Daoy (cell line): ENCODE data around the gene ABLIM1. TPM values are rescaled to one million over a fixed set of nuclear protein-coding genes. Genes with fewer than 3 reads are reported as not detected.
A peak's percentile ranks its signal among the peaks of the same experiment; 100 is the strongest.

Experiments
- DNase-seq: peaks from one replicate; pipeline ENCODE4 v3.0.0-alpha.2; 2015; ENCODE audit warnings: low read depth
- total RNA-seq: library from RNA; depleted of rRNA; stranded (reverse); fragments of >200 nt; shearing (Covaris generic); gene quantifications from 2 replicates; pipeline ENCODE4 v1.2.3, GENCODE V29; 2014

The ABLIM1 gene
- total RNA-seq, 1 experiment from 2014 or later: 3.0 TPM

DNA sequence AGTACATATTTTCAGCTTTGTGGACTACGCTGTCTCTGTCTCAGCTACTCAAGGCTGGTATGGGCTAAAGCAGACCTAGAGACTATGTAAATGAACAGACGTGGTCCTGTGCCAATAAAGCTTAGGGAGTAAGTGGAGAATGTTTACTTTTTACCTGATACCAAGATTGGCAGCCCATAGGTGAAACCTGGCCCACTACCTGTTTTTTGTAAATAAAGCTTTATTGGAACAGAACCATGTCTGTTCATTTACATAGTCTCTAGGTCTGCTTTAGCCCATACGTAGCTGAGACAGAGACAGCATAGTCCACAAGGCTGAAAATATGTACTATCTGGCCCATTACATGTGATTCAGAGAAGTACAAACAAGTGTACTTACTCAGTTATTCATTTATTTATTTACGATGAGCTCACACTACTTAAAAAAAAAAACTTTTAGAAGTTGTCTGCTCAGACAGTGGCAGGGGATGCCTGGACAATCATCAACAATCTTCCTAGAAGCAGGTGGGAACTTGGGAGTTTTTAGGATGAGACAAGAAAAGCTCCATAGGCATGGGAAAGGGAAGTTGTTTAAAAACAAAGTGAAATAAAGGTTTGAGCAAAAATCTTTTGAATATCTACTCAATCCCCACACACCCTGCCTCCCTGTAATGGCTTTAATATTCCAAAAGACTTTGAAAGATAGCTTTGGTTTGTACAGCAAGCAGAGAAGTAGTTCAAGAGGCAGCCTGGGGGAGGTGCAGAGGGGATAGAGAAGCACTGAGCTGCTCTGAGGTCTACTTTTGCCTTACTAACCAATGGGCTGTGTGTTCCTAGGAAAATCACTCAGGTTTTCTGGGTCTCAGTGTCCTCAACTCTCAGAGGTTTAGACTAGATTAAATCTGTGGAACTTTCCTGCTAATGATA, 139.4 kb downstream of the ABLIM1 start:
- DNase-seq: no peak

DNA sequence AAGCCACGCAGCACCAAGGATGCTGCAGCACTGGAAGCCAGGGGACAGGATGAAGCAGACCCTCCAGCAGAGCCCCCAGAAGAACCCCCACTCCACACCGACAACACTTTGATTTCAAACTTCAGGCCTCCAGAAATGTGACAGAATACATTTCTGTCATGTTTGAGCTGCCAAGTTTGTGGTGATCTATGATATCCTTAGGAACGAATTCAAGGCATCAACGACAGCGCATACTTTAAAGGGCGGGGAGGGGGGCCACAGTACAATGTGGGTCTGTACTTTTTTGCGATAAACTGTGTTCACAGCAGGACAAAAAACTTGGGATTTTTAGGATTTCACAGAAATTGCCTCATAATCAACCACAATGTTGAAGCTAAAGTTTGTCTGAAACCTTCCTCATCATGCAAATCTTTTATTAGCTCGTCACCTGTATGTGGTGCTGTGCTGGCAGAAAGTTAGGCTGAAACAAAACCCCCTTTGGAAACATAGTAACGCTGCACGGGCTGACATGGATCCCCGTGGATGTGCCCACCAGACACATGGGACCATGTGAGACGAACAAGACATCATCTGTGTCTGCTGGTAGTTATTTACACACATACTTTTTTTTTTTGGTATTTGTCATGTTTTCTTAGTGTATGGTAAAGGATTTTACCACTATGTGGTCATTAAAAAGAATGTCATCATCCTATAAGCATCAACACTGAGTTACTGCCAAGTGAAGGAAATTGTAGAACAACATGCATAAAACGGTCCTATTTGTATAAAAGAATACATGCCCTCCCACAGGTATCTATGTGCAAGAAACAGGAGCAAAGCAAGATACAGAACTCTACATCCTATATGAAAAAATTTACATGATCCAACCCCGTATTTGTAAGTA, 140.5 kb downstream of the ABLIM1 start:
- DNase-seq: no peak

DNA sequence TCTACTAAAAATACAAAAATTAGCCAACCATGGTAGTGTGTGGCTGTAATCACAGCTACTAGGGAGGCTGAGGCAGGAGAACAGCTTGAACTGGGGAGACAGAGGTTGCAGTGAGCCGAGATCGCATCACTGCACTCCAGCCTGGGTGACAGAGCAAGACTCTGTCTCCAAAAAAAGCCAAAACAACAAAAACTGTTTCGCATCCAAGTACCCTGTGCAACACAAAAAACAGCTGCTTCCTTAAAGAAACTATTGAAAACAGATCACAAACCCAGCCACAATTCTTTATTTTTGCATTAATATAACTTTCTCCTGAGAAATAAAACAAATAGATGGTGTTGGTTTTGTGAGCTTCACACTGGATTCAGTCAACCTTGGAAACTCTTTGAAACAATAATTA, 141.7 kb downstream of the ABLIM1 start:
- DNase-seq: no peak

DNA sequence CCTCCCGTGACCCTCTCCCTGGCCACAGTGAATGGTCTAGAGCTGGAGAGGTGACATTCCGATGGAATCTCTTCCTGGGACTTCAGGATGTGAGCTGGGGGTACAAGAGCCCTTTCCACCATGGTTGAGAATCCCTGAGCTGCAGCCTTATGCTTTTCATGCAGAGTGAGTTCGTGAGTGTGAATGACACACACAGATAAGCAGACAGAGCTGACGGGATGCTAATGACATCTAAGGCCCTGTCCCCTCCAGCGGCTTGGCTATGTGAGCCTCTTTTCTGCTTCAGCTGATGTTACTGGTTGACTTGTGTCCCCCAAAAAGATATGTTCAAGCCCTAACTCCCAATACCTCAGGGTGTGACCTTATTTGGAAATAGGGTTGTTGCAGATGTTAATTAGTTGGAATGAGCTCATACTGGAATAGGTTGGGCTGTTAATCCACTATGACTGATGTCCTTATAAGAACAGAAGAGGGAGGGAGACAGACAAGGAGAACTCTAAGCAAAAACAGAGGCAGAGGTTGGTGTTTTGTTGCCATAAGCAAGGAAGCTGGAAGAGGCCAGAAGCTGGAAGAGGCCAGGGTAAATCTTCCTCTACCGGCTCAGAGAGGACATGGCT, 142.7 kb downstream of the ABLIM1 start:
- no peak for DNase-seq

DNA sequence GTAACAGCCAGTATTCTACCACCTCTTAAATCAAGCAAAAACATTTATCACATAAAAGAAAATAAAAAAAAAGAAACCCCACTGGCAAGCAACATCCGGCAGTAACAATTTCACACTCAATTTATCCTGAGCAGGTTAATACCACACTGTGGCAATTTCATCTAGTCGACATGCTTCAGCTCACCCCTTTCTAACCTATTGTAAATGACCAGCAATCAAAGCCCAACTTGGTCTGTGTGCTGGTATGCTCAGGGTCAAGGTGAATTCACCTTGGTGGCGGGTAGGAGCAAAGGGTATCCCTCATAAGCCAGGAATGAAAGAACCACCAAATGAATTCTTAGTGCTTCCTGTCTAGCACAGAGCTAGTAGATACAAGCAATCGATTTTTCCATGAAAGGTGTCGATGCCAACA, 144.7 kb downstream of the ABLIM1 start:
- DNase-seq: no peak

DNA sequence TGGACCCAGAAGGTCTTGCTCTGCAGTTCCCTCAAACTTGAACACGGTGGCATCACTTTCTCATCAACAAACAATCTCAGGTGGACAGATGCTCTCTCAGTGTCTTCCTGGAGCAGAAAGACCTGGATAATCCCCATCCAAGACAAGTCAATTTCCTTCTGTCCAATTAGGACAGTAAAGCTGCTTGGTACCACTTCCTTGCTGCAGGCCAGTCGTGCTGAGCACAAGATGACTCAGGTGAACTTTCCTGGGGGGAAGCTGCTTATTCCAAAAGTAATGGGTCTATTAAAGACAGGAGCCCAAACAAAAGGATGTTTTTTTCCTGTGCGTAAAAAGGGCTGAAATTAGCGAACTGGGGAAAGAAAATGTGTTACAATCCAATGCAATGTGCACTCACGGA, 146.2 kb downstream of the ABLIM1 start:
- DNase-seq: no peak

DNA sequence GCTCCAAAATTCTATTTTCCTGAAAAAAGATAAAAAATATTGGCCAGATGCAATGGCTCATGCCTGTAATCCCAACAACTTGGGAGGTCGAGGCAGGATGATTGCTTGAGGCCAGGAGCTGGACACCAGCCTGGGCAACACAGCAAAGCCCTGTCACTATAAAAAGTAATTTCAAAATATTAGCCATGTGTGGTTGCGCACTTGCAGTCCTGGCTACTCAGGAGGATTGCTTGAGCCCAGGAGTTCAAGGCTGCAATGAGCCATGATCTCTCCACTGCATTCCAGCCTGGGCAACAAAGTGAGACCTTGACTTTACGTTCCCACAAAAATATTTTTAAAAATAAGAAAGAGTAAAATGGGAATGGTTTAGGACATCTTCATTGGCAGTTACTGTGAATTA, 149.7 kb downstream of the ABLIM1 start:
- no peak for DNase-seq

DNA sequence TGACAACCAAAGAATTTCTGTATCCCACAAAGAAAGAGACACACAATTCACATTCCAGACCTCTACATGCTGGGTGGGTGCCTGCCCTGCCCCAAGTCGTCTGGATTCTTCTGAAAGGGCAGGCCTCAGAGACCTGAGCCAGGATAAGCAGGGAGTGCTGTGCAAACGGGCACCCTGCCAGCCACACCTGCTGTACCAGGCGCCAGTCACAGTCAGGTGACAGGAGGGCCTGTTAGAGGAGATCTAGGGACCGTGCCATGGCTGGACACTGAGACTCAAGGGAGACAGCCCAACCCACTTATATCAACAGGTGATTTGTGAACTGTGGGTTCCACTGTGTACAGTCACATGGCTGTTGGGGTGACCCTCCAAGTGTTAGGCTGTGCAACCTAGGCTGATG, 150.6 kb downstream of the ABLIM1 start:
- no peak for DNase-seq

DNA sequence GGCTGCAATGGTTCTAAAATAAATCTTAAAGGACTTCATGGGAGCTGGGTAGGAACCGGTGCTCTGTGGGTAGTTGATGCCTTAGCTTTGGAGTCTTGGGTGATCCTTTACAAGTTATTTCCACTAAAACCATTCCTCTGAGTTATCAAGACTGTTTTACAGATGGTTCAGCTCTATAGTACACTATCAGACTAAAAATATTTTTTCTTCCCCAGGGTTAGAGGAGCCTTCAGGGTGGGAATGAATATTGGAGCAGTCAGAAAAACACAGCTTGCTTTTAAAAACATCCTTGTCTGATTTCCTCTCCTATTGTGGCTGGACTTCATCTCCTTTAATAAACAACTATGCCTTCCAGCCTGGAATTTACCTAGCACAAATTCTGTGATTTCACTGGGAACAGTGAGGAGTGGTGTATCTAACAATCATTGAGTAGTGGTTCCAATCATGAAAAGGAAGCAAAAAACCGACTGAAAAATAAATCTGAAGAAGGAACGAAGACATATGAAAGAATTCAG, 151.1 kb downstream of the ABLIM1 start:
- DNase-seq: no peak

DNA sequence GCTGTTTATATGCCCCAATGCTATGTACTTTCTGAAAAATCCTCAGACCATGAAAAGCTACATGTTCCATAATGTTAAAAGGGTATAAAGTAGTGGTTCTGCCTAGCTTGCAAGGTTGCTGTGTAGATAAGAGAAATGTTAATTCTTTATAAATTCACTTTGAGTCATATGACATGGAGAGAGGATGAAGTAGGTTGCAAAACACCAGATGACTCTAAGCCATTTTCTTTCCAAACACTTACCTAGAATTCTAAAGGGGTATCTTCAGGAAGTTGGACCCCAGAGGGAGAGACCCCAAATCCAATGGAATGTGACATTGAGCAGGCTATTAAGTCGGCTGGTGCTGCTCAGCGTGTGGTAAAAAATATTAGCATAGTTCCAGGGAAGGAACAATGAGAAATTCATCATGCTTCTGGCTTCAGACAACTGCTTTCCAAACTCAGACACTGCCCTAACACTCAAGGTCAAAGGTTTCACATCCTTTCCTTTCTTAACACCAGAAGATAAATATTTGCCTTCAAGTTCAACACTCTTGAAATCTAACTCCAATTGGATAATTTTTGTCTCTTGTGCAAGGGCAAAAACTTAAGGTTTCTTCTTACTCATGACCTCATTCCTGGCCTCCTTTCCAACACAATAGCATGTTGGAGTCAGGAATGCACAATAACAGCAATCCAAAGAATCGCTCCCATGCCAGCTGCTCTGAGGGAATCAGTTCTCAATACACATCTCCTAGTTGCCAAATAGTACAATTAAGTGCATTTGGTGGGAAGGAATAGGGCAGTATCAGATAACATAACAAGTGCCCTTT, 153.1 kb downstream of the ABLIM1 start:
- no peak for DNase-seq

DNA sequence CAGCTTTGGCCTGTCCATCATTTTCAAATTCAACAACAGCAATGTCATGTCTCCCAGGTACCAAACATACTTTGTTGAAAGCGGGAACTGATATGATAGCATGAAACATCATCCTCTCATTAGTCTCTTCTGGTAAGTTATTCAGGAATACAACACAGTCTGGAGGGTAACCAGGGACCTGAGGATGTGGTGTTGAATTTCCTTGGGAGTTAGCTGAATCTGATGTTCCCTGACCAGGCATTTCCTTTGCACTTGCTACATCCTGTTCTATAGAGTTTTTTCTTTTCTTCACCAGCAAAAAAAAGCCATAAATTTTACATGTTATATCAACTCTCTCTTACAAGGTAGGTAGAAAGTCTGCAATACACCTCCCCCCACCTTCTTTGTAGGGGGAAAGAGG, 156.0 kb downstream of the ABLIM1 start:
- DNase-seq: no peak

DNA sequence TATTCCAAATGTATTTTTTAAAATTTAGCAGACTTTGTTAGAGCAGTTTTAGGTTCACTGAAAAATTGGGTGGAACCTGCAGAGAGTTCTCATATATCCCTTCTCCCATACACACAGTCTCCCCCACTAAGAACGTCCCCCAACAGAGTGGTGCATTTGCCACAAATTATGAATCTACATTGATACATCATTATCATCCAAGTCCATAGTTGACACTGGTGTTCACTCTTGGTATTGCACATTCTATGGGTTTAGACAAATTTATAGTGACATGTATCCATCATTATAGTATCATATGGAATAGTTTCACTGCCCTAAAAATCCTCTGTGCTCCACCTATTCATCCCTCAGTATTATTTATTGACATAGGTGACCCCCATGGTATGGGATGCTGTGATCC, 156.4 kb downstream of the ABLIM1 start:
- DNase-seq: no peak

DNA sequence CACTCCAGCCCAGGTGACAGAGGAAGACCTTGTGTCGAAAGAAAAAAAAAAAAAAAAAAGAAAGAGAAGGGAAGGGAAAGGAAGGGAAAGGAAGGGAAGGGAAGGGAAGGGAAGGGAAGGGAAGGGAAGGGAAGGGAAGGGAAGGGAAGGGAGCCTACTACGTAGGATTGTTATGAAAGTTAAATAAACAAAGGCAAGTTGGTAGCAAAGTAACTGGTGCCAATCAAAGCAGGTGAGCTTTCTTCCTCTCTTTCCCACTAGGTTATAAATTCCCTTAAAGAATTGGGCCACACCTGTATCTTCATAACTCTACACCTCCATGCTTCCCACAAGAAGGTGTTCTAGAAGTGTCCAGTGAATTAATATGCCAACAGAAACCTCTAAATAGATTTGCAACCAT, 157.4 kb downstream of the ABLIM1 start:
- DNase-seq: no peak

DNA sequence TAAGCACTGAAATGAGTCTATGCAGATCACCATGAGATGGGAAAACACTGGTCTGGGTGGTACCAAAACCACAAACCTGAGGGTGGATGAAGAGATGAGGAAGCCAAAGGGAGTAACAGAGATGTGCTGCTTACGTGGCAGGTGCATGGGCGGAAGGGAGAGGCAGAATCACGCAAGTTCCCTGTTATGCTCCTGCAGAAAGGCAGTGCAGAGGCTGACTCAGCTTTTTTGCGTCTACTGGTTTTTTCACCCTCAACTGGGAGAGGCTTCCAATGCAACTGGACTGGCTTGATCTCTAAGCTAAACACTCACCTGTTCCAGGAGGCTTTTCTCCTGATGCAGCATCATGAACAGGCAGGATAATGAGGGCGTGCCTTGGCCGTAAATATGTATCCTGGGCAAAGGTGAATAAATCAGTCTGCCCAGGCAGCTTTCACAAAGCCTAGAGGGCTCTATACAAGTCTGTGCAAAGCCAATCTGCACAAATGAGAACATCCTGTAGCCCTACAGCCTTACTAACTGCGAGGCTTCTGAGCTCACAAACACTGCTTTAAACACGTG, 158.4 kb downstream of the ABLIM1 start:
- no peak for DNase-seq

DNA sequence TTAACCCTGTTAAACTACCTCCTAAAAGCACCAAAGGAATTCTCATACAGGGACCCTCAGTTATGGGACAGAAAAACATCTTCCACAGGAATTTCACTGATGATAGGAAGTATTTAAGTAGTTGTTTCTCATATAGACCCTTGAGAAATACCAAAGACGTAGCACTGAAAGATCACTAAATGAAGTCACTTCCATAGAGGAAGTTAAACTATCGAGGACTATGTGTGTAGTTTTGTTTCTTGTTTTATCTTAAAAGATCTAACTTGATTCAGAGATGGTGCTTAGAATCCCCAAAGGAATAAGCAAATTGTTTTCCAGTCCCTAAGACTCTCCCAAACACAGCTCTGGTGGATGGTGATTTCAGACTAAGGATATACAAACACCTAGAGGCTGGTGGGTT, 159.0 kb downstream of the ABLIM1 start:
- no peak for DNase-seq

DNA sequence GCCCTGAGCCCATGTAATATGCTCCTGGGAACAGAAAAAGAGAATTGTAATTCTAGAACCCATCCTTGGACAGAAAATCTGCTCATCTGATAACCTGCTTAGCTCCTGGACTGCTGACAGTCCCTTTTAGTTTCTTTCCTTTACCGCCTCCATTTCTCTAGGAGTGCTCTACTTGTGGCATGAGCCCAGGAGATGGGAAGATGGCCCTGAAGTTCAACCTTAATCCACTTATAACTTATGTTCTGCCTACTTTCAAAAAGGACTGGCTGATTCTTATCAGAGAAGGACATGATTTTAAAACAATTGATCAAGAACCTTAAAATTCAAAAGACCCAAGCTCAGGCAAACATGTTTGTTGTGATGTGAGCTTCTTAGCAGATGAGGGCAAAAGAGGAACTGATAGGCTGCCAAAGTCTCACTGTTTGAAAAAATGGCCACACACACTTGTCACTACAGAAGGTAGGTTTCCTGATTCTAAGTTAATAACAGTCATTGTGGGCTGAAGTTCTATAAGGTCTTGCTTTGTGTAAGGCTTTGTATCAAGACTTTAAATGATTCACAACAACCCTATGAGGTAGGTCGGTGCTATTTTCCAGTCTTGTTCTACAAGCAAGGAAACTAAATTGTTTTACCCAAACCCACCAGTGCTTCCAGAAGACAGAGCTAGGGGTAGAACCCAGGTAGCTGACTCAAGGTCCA, 159.5 kb downstream of the ABLIM1 start:
- DNase-seq: no peak

DNA sequence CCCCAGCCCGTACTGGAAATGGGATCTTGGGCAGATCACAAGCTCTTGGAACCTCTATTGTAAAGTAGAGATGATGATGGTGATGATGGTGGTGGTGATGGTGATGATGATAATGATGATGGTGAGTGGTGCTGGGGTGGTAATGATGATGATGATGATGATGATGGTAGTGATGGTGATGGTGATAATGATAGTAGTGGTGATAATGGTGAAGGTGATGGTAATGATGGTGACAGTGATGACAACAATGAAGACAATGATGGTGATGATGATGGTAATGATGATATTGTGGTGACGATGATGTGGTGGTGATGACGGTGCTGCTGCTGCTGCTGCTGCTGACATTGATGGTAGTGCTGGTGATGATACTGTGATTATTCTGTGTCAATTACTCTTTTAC, 162.8 kb downstream of the ABLIM1 start:
- DNase-seq: no peak

DNA sequence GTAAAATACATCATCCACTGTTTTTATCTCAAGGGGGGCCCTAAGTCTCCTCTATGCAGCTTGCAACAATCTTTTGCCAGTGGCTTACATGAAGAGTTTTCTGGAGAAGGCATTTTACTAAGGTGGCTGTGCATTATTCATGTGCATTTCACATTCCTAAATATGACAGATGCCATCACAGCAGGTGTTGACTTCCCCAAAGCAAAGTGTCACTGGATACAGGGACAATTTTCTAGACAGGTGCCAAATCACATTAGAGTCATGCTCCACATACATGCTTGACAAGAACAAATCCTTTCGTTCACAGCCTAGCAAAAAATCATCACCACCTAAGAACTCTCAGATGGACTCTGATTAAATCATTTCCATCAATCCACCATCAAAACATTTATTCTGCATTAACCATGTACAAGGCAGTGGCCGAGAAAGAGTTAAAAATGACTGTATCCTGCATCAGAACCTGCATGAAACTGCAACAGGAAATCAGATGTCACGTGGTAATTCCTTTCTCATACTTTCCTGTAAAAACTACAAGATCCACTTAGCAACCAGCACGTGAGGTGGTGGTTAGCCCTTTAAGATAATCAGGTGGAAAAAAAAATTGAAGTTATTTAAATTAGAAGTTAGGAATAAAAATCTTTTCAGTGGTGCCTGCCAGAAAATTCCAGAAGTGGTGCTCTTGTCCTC, 165.6 kb downstream of the ABLIM1 start:
- no peak for DNase-seq

DNA sequence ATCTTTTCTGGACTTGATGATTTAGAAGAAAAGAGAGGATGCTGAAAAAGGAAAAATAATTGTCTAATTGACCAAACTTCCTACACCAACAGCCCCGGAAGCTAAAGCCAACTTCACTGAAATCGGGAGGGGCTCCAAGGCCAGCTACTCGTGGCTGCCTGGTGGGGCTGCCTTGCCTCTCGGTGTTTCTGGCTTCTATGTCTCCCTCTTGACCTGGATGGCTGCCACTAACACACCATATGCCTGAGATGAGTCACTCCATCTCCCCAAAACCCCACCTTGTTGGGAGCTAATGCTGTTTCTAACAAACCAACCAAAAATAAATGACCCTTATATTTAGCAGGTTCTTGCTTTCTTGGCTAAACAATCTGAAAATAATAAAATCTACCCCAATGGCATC, 166.1 kb downstream of the ABLIM1 start:
- DNase-seq: peak; percentile 17

DNA sequence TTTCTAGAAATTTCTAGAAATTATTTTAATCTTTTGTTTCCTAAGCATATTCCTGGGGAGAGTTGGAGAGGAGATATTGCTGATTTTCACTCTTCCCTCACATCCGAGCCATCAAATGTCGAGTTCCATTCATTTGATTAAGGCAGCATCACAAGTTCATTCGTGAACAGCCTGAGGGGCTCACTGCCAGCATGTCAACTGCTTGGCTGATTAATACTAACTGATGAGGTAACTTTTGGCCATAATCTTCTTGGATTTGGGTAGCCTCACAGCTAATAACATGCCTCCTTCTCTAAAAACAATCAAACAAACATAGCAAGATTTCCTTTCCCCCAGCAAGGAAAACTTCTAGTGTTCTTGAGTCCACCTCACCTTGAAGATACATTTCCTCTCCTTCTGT, 166.7 kb downstream of the ABLIM1 start:
- DNase-seq: no peak
